H1 (cell line): ENCODE measurements around the gene IRX4.

Experiments used
- CTCF ChIP-seq, 3 experiments: IDR thresholded peaks; 1 replicate in 2 of 3; 2 replicates in 1 of 3; pipeline versions ENCODE4 v1.5.1 to v1.6.1; 2011; ENCODE audit warnings: low read length in 3 of 3, mild to moderate bottlenecking in 3 of 3, inconsistent platforms in 2 of 3, low read depth in 1 of 3, moderate library complexity in 1 of 3; ENCODE audit not compliant: insufficient read depth in 1 of 3; ENCODE audit errors: control extremely low read depth in 1 of 3
- EP300 ChIP-seq, 2 experiments: IDR thresholded peaks; 1 replicate in 1 of 2; 2 replicates in 1 of 2; pipeline ENCODE4 v1.6.1; 2011 to 2012; ENCODE audit warnings: low read depth in 2 of 2, low read length in 2 of 2, mild to moderate bottlenecking in 2 of 2, borderline replicate concordance in 1 of 2, inconsistent platforms in 1 of 2, moderate library complexity in 1 of 2
- HDAC6 ChIP-seq: IDR thresholded peaks from one replicate; pipeline ENCODE4 v1.7.1; 2012; ENCODE audit warnings: low read depth, mild to moderate bottlenecking, inconsistent platforms, low read length, moderate library complexity
- JUN ChIP-seq: IDR thresholded peaks from 2 replicates; pipeline ENCODE4 v1.6.1; 2011; ENCODE audit warnings: low read depth, mild to moderate bottlenecking, improper control_type of control experiment, low read length
- PHF8 ChIP-seq: fragments of 200-600 bp; sonication (generic); conservative IDR thresholded peaks from 2 replicates; pipeline ENCODE4 v1.7.1; 2012; ENCODE audit warnings: low read depth, mild to moderate bottlenecking, inconsistent platforms, low read length, moderate library complexity
- POLR2A ChIP-seq, 2 experiments: IDR thresholded peaks; 1 replicate in 1 of 2; 2 replicates in 1 of 2; pipeline ENCODE4 v1.6.1; 2011; ENCODE audit warnings: low read depth in 2 of 2, low read length in 2 of 2, mild to moderate bottlenecking in 2 of 2; ENCODE audit errors: control extremely low read depth in 1 of 2
- RFX5 ChIP-seq: IDR thresholded peaks from 2 replicates; pipeline ENCODE4 v1.6.1; 2011; ENCODE audit warnings: low read depth, low read length, improper control_type of control experiment, borderline replicate concordance
- SRF ChIP-seq: IDR thresholded peaks from 2 replicates; pipeline ENCODE4 v1.6.1; 2011; ENCODE audit warnings: mild to moderate bottlenecking, low read depth, low read length, moderate library complexity
- TF ChIP-seq, protein P1 (sequence below): IDR thresholded peaks from 2 replicates; pipeline ENCODE4 v1.6.1; 2012; ENCODE audit warnings: inconsistent platforms

DNA sequence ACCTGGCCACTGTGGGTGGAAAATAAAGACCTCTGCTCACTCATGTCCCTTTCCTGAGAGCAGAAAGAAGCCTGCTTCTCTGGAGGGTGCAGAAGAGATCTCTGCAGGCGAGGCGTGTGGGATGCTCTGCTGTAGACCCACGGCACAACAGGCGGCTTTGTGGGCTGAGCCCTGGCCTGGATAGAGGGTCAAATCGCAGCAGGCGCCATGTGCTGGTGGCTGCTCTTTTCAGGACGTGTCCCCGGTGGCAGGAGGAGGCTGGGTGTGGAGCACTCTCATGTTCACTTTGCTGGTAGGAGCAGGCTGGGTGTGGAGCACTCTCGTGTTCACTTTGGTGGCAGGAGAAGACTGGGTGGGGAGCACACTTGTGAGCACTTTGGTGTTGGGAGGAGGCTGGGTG, 35.1 kb downstream of the IRX4 start:
- TF ChIP-seq POLR2A (IDR thresholded peaks at IDR 0.05; ENCODE audit: control extremely low read depth in 1 of 2, low read depth in 2 of 2, low read length in 2 of 2) (no peak), PHF8 (no peak), CTCF (IDR thresholded peaks at IDR 0.05; ENCODE audit: control extremely low read depth in 1 of 3, insufficient read depth in 1 of 3, low read depth in 1 of 3, low read length in 3 of 3) (no peak), SRF (no peak), EP300 (IDR thresholded peaks at IDR 0.05; ENCODE audit: borderline replicate concordance in 1 of 2, low read depth in 2 of 2, low read length in 2 of 2) (no peak), HDAC6 (no peak), JUN (no peak), RFX5 (no peak)
- TF ChIP-seq, protein P1, sequence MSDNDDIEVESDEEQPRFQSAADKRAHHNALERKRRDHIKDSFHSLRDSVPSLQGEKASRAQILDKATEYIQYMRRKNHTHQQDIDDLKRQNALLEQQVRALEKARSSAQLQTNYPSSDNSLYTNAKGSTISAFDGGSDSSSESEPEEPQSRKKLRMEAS: no peak
